IPS DF 4.7 (cell line): Measurements from ENCODE around the gene ERCC1.

ENCODE experiments used
- DNase-seq: peaks from one replicate; pipeline ENCODE4 v3.0.0-alpha.2; 2013; ENCODE audit warnings: low spot score; ENCODE audit errors: extremely low read depth

Gene ERCC1

GRCh38 chr19:45405435-45406225 lies 18.1 kb downstream of the ERCC1 start:
- no peak for DNase-seq

- DNase-seq, result no peak
Measured at GRCh38 chr19:45404557-45405434, 18.9 kb downstream of the ERCC1 start, which contains the start of gene PPP1R13L. Gene PPP1R13L, minus strand, starts transcription at chr19:45405069. Its CDS starts 6,751 bp downstream, at chr19:45398318.

GRCh38 chr19:45403781-45404556 lies 19.7 kb downstream of the ERCC1 start:
- DNase-seq, result no peak

GRCh38 chr19:45403272-45403671 lies 20.4 kb downstream of the ERCC1 start:
- no peak for DNase-seq

- no peak for DNase-seq
Measured at GRCh38 chr19:45402298-45403061, 21.2 kb downstream of the ERCC1 start.

GRCh38 chr19:45401815-45402214 lies 21.9 kb downstream of the ERCC1 start:
- DNase-seq, result no peak

GRCh38 chr19:45400192-45400591 lies 23.5 kb downstream of the ERCC1 start:
- no peak for DNase-seq

- DNase-seq, result no peak
Measured at GRCh38 chr19:45395821-45396617, 27.7 kb downstream of the ERCC1 start.

- no peak for DNase-seq
Measured at GRCh38 chr19:45391871-45392665, 31.6 kb downstream of the ERCC1 start.

GRCh38 chr19:45391346-45391745 lies 32.4 kb downstream of the ERCC1 start:
- DNase-seq, result no peak

GRCh38 chr19:45385392-45386221 lies 38.1 kb downstream of the ERCC1 start:
- no peak for DNase-seq

- no peak for DNase-seq
Measured at GRCh38 chr19:45382426-45382825, 41.3 kb downstream of the ERCC1 start.

GRCh38 chr19:45380107-45380506 lies 43.6 kb downstream of the ERCC1 start:
- no peak for DNase-seq

- DNase-seq, result peak; percentile 84
Measured at GRCh38 chr19:45376045-45376724, 47.5 kb downstream of the ERCC1 start.

- peak; percentile 95 for DNase-seq
Measured at GRCh38 chr19:45370410-45371204, 53.1 kb downstream of the ERCC1 start, which contains the start of gene ERCC2. Gene ERCC2, minus strand, starts transcription at chr19:45370573. Its CDS starts 33 bp downstream, at chr19:45370540.

- DNase-seq, result no peak
Measured at GRCh38 chr19:45368737-45369340, 54.9 kb downstream of the ERCC1 start.
